Spleen (tissue), 11 donors: Measurements from ENCODE around the gene RETSAT. TPM values are rescaled to one million over a fixed set of nuclear protein-coding genes. Genes with fewer than 3 reads are reported as not detected.
"Not testable (repeated sequence)": the region's sequence is repeated elsewhere in the genome, so short reads cannot be mapped to it uniquely, and the experiment has no call there.

Experiments used
- DNase-seq: peaks from one replicate; pipeline ENCODE4 v3.0.0-alpha.2; 2020
- H3K27ac ChIP-seq, 8 donors: fragments of 200-600 bp; sonication (generic) in 7 of 8; 1 replicate in 4 of 8; 2 replicates in 4 of 8; pipeline versions ENCODE4 v1.5.0 to v1.8.0; 2016 to 2021; ENCODE audit warnings: inconsistent platforms in 4 of 8, mild to moderate bottlenecking in 4 of 8, moderate library complexity in 1 of 8
- H3K27me3 ChIP-seq, 7 donors: fragments of 200-600 bp; sonication (generic) in 6 of 7; replicated peaks in 1 of 7; 1 replicate in 4 of 7; 2 replicates in 3 of 7; pipeline versions ENCODE4 v1.5.0 to v1.8.0; 2016 to 2021; ENCODE audit warnings: inconsistent platforms in 3 of 7, mild to moderate bottlenecking in 1 of 7
- H3K36me3 ChIP-seq, 6 donors: fragments of 200-600 bp; sonication (generic) in 5 of 6; 1 replicate in 4 of 6; 2 replicates in 2 of 6; pipeline versions ENCODE4 v1.5.0 to v1.8.0; 2016 to 2021; ENCODE audit warnings: inconsistent platforms in 2 of 6
- H3K4me1 ChIP-seq, 6 donors: fragments of 200-600 bp; sonication (generic) in 5 of 6; 1 replicate in 3 of 6; 2 replicates in 3 of 6; pipeline versions ENCODE4 v1.5.0 to v1.8.0; 2016 to 2021; ENCODE audit warnings: inconsistent platforms in 3 of 6
- H3K4me3 ChIP-seq, 8 donors: fragments of 200-600 bp; sonication (generic) in 7 of 8; 1 replicate in 4 of 8; 2 replicates in 4 of 8; pipeline versions ENCODE4 v1.5.0 to v1.8.0; 2016 to 2021; ENCODE audit warnings: inconsistent platforms in 4 of 8, mild to moderate bottlenecking in 4 of 8, moderate library complexity in 2 of 8
- H3K9me3 ChIP-seq, 8 donors: fragments of 200-600 bp; sonication (generic) in 7 of 8; 1 replicate in 4 of 8; 2 replicates in 4 of 8; pipeline versions ENCODE4 v1.5.0 to v1.8.0; 2016 to 2021; ENCODE audit warnings: inconsistent platforms in 4 of 8
- POLR2A ChIP-seq, 3 donors: fragments of 450-650 bp; IDR thresholded peaks; one replicate each; pipeline ENCODE4 v1.5.1; 2017; ENCODE audit warnings: antibody characterized with exemption in 3 of 3, mild to moderate bottlenecking in 1 of 3
- POLR2AphosphoS5 ChIP-seq, 3 donors: sonication (generic); formaldehyde crosslinking; IDR thresholded peaks; one replicate each; pipeline ENCODE4 v1.5.1; 2017; ENCODE audit warnings: antibody characterized with exemption in 3 of 3
- WGBS, 5 donors: extraction: QIAGEN DNeasy Blood & Tissue Kit in 3 of 5; methylation state at CpG; one replicate each; pipeline versions ENCODE4 v1.1.5 to v1.1.7; 2013 to 2018; 5-methylcytosine and 5-hydroxymethylcytosine counted together
- intact Hi-C: fragments of 100-400 bp; cut with DNase I; formaldehyde crosslinking; loops from one replicate; pipeline ENCODE4 v1.15.0; 2023; ENCODE audit warnings: low total_unique reads
- polyA plus RNA-seq, 3 donors: library from polyadenylated mRNA; stranded (reverse); fragments of 200-250 nt; gene quantifications; one replicate each; pipeline ENCODE4 v1.2.1, GENCODE V29; 2013
- total RNA-seq, 7 donors: library from RNA; depleted of rRNA in 3 of 7; stranded (reverse); fragments of >200 nt in 3 of 7; fragmentation: NEBNext Ultra II Directional in 4 of 7; extraction: Animal tissue kit (Norgen Biotek cat#: 25700) in 4 of 7; gene quantifications; one replicate each; pipeline versions ENCODE4 v1.1.0 to v1.2.1, GENCODE V29; 2016 to 2021
- TF ChIP-seq, protein P1 (sequence below), 11 experiments: fragments of 200-600 bp in 7 of 11; fragments of 450-650 bp in 4 of 11; sonication (generic) in 4 of 11; IDR thresholded peaks in 8 of 11; conservative IDR thresholded peaks in 3 of 11; 1 replicate in 7 of 11; 2 replicates in 4 of 11; pipeline versions ENCODE4 v1.4.0 to v1.8.0; 2016 to 2021; ENCODE audit warnings: antibody characterized with exemption in 11 of 11, inconsistent platforms in 4 of 11, mild to moderate bottlenecking in 1 of 11
- donor health status: healthy with polysubstance abuse.
- donor health status: DM: no; HTN: no; CAD: no; lungs with moderate emphysema.
- donor health status: DM: no; HTN: no; CAD: no.
- donor health status: Bipolar disorder and iron deficiency.
- donor health status: healthy.
- donor health status: DM: no; HTN: no; CAD: no.
- donor health status: DM: yes; HTN: yes; CAD: no.

Gene RETSAT
- total and polyA plus RNA-seq, 10 donors, result 6.3 to 35.7 (median 21.1) TPM

DNA sequence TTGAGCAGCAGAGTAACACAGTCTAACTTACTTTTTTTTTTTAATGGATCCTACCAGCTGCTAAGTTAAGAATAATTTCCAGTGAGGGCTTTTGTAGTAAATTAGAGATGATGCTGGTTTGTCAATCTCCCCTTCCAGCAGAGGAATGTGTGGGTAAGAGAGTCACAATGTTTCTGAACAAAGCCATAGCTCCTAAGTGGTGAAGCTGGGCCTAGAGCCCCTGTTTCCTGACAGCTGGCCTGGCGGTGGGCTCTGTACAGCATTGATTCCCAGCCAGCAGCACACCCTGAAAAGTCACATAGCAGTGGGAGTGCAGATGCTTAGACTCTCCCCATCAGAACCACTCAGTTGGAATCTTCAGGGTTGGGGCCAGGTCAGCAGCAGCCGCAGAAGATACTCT lies 31.4 kb upstream of the RETSAT start:
- Histone ChIP-seq H3K4me3 (no peak overlapping the region), H3K27ac (no peak overlapping the region), H3K36me3 (peaks cover 0 to 100% (median 54%) of the 10 kb centered on the region in 6 donors), H3K4me1 (no peaks in the 10 kb centered on the region), H3K27me3 (no peaks in the 10 kb centered on the region), H3K9me3 (peaks cover 0 to 1% (median under 1%) of the 10 kb centered on the region in 8 donors)
- no peak for DNase-seq
- WGBS, 5 donors, result 70 to 100% (median 85%) methylated on average over 2 of the region's 2 CpGs
- TF ChIP-seq POLR2AphosphoS5 (IDR thresholded peaks at IDR 0.05), result no peak
- TF ChIP-seq, protein P1, sequence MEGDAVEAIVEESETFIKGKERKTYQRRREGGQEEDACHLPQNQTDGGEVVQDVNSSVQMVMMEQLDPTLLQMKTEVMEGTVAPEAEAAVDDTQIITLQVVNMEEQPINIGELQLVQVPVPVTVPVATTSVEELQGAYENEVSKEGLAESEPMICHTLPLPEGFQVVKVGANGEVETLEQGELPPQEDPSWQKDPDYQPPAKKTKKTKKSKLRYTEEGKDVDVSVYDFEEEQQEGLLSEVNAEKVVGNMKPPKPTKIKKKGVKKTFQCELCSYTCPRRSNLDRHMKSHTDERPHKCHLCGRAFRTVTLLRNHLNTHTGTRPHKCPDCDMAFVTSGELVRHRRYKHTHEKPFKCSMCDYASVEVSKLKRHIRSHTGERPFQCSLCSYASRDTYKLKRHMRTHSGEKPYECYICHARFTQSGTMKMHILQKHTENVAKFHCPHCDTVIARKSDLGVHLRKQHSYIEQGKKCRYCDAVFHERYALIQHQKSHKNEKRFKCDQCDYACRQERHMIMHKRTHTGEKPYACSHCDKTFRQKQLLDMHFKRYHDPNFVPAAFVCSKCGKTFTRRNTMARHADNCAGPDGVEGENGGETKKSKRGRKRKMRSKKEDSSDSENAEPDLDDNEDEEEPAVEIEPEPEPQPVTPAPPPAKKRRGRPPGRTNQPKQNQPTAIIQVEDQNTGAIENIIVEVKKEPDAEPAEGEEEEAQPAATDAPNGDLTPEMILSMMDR (IDR thresholded peaks at IDR 0.05 in 8 of 11, conservative IDR thresholded peaks at IDR 0.05 in 3 of 11), result no peak
- TF ChIP-seq POLR2A (IDR thresholded peaks at IDR 0.05), result no peak
- intact Hi-C loops, result no loop called here

DNA sequence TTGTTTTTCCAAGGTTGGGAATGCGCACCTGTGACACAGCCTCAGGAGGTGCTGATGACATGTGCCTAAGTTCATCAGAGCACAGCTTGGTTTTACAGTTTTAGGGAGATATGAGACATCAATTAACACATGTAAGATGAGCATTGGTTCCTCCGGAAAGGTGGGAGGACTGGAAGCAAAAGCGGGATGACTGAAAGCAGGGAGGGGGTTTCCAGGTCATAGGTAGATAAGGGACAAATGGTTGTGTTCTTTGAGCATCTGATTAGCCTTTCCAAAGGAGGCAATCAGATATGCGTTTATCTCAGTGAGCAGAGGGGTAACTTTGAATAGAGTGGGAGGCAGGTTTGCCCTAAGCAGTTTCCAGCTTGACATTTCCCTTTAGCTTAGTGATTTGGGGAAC lies 29.5 kb upstream of the RETSAT start:
- H3K4me1 ChIP-seq, result no peaks in the 10 kb centered on the region
- DNase-seq, result no peak
- intact Hi-C loops, result no loop called here

DNA sequence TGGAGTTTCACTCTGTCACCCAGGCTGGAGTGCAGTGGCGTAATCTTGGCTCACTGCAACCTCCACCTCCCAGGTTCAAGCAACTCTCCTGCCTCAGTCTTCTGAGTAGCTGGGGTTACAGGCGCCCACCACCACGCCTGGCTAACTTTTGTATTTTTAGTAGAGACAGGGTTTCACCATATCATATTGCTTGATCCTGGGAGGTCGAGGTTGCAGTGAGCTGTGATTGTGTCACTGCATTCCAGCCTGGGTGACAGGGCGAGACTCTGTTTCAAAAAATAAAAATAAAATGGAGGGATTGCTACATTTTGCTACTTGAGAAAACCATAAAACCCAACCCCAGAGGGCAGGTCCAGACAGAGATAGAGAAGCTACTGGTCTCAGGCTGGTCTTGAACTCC lies 28.8 kb upstream of the RETSAT start:
- H3K9me3 ChIP-seq, result peaks cover 0 to 18% (median 14%) of the 10 kb centered on the region in 8 donors
- H3K4me1 ChIP-seq, intact Hi-C loops, H3K27ac ChIP-seq, DNase-seq, H3K4me3 ChIP-seq, H3K27me3 ChIP-seq: not testable (repeated sequence)
- peaks cover 3 to 100% (median 51%) of the 10 kb centered on the region in 6 donors for H3K36me3 ChIP-seq
- 73 to 97% (median 87%) methylated on average over 5 of the region's 5 CpGs for WGBS, 5 donors

More for the DNA sequence above, 29.5 kb upstream of the RETSAT start:
- TF ChIP-seq, protein P1 (IDR thresholded peaks at IDR 0.05 in 8 of 11, conservative IDR thresholded peaks at IDR 0.05 in 3 of 11), result no peak
- TF ChIP-seq POLR2AphosphoS5 (IDR thresholded peaks at IDR 0.05), result no peak
- TF ChIP-seq POLR2A (IDR thresholded peaks at IDR 0.05), result no peak
- H3K27ac ChIP-seq, result no peak overlapping the region
- H3K9me3 ChIP-seq, result peaks cover 0 to 18% (median 14%) of the 10 kb centered on the region in 8 donors
- peaks cover 3 to 100% (median 51%) of the 10 kb centered on the region in 6 donors for H3K36me3 ChIP-seq
- no peaks in the 10 kb centered on the region for H3K27me3 ChIP-seq
- WGBS, 5 donors, result 88 to 94% (median 91%) methylated on average over 4 of the region's 4 CpGs
- no peak overlapping the region for H3K4me3 ChIP-seq

DNA sequence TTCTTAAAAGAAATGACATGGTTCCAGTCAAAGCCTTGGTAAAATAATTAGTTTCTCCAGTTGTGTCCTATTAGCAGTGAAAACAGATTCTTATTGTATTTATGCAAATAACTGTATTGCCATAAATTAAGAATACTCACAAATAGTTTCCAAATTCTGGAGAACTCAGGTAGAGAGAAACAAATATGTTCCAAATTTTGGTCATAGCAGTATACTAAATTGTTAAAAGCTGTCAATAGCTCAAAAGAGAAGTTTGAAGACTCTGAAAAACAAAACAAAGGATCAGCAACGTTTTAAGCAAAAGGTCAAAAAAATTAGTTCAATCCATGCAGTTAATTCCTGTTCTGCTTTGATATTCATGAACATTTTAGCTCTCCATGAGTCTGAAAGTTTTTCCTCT lies 25.7 kb upstream of the RETSAT start:
- Histone ChIP-seq H3K27me3 (no peaks in the 10 kb centered on the region), H3K36me3 (peaks cover 3 to 99% (median 46%) of the 10 kb centered on the region in 6 donors), H3K27ac (no peak overlapping the region), H3K9me3 (peaks cover 0 to 18% (median 14%) of the 10 kb centered on the region in 8 donors), H3K4me3 (no peak overlapping the region), H3K4me1 (no peaks in the 10 kb centered on the region)
- DNase-seq, result no peak
- 83 to 93% (median 89%) methylated on average over 1 of the region's 1 CpG for WGBS, 5 donors
- TF ChIP-seq POLR2AphosphoS5 (IDR thresholded peaks at IDR 0.05) (no peak), POLR2A (IDR thresholded peaks at IDR 0.05) (no peak)
- TF ChIP-seq, protein P1 (IDR thresholded peaks at IDR 0.05 in 8 of 11, conservative IDR thresholded peaks at IDR 0.05 in 3 of 11), result no peak
- intact Hi-C loops, result no loop called here

DNA sequence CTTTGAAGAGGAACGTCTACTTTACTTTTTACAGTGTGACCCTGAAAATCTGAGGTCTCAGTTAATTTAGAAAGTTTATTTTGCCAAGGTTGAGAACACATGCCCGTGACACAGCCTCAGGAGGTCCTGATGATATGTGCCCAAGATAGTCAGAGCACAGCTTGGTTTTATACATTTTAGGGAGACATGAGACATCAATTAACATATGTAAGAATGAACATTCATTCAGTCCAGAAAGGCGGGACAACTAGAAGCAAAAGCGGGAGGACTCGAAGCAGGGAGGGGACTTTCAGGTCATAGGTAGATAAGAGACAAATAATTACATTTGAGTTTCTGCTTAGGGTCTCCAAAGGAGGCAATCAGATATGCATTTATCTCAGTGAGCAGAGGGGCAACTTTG lies 23.9 kb upstream of the RETSAT start:
- intact Hi-C loops, result no loop called here
- peaks cover 0 to 26% (median 19%) of the 10 kb centered on the region in 8 donors for H3K9me3 ChIP-seq
- peaks cover 3 to 99% (median 40%) of the 10 kb centered on the region in 6 donors for H3K36me3 ChIP-seq
- no peaks in the 10 kb centered on the region for H3K4me1 ChIP-seq
- WGBS, 5 donors, result 89 to 98% (median 91%) methylated on average over 5 of the region's 5 CpGs
- no peaks in the 10 kb centered on the region for H3K27me3 ChIP-seq
- DNase-seq, result no peak
- no peak overlapping the region for H3K4me3 ChIP-seq
- TF ChIP-seq, protein P1 (IDR thresholded peaks at IDR 0.05 in 8 of 11, conservative IDR thresholded peaks at IDR 0.05 in 3 of 11), result no peak
- no peak for TF ChIP-seq POLR2A (IDR thresholded peaks at IDR 0.05)
- no peak for TF ChIP-seq POLR2AphosphoS5 (IDR thresholded peaks at IDR 0.05)
- no peak overlapping the region for H3K27ac ChIP-seq
